ENCODE data around the gene PRSS56.
"Not testable (repeated sequence)": the region's sequence is repeated elsewhere in the genome, so short reads cannot be mapped to it uniquely, and the experiment has no call there.

The PRSS56 gene

GRCh38 chr2:232525791-232526371 lies 5.7 kb downstream of the PRSS56 start, which contains the start of gene CHRND:
CHRND (plus strand) TSS chr2:232526160; CDS start chr2:232526216, 56 bp downstream.
- no peak for DNase-seq (ENCODE audit: low read depth)

- DNase-seq (ENCODE audit: low read depth): no peak
Measured at GRCh38 chr2:232526372-232526941, 6.3 kb downstream of the PRSS56 start.

DNA sequence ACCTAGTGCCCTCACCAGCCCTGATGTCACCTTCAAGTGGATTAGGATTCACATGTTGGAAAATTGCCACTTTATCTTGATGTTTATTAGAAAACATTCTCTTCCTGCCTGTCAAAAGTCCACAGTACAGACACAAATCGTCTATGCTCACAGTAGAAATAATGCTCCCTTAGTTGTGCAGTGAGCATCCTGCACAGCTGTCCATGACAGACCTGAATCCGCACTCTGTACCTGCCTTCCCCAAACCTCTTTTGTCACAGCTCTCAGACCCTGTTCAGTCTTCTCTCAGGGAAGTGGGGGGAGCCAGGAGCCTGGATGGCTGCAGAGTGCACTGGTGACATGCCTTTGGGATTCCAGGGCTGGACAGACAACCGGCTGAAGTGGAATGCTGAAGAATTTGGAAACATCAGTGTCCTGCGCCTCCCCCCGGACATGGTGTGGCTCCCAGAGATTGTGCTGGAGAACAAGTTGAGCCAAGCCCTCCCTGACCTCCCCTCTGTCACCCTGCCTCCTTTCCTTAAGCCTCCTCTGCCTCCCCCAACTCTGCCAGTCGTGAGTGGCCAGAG lies 7.8 kb downstream of the PRSS56 start:
- no peak for DNase-seq (ENCODE audit: low read depth)

DNA sequence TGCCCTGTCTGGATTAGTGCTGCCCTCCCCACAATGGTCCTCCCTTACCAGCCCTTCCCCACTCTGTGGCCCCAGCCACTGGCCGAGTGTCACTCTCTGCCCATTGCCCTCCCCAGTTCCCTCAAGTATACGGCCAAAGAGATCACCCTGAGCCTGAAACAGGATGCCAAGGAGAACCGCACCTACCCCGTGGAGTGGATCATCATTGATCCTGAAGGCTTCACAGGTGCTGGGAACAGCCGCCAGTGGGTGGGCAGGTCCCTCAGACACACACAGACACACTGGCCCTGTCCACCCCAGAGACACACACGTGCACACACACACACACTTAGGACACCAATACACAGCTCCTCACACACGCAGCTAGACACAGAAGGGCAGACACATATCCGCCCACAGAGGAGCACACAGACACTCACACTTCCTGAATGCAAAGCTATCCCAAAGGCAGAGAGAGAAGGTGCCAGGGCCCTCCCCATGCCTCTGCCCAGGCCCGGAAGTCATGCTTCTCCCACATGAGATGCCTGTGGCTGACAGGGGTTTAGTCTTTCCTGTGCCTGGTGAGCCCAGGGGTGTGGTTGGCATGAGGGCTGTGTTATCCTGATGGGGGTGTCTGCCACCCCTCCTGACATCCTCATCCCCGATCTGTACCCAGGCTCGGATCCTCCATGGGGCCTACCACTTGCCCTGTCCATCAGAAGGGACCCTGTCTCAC lies 8.7 kb downstream of the PRSS56 start:
- no peak for DNase-seq (ENCODE audit: low read depth)

DNA sequence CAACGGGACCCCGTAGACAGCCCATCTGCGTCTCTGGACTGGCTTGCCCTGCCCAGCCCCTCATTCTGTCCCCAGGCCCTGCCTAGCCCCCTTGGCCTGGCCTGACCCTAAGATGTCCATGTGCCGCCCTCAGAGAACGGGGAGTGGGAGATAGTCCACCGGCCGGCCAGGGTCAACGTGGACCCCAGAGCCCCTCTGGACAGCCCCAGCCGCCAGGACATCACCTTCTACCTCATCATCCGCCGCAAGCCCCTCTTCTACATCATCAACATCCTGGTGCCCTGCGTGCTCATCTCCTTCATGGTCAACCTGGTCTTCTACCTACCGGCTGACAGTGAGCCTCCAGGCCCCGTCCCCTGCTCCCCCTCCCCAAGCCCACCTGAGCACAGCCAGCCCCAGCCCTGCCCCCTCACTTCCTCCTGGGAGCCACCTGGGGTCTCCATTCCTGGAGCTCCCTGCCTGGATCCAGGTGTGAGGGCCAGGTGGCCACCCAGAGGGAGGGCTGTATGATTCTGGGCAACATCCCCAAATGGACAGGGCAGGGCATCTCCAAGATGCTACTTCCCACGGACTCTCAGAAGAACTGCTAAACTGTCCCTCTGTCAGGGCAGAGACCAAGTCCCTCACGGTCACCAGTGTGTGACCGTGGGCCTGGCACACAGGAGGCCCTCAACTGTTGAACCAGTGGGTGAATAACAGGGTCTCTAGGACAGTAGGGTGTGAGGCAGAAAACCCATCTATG lies 9.8 kb downstream of the PRSS56 start:
- no peak for DNase-seq (ENCODE audit: low read depth)

GRCh38 chr2:232530626-232531260 lies 10.6 kb downstream of the PRSS56 start:
- no peak for DNase-seq (ENCODE audit: low read depth)

- DNase-seq (ENCODE audit: low read depth): no peak
Measured at GRCh38 chr2:232532419-232532818, 12.2 kb downstream of the PRSS56 start.

DNA sequence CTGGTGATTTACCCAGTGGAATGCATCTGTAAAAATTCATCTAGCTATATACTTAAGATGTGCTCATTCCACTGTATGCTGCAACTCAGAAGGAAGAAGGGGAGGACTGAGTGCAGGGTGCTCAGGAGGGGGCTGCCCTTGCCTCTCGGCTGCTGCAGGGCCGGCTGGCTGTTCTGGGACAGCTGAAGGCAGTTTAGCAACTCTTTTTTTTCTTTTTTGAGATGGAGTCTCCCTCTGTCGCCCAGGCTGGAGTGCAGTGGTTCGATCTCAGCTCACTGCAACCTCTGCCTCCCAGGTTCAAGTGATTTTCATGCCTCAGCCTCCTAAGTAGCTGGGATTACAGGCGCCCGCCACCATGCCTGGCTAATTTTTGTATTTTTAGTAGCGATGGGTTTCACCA lies 12.6 kb downstream of the PRSS56 start:
- DNase-seq (ENCODE audit: low read depth): not testable (repeated sequence)

DNA sequence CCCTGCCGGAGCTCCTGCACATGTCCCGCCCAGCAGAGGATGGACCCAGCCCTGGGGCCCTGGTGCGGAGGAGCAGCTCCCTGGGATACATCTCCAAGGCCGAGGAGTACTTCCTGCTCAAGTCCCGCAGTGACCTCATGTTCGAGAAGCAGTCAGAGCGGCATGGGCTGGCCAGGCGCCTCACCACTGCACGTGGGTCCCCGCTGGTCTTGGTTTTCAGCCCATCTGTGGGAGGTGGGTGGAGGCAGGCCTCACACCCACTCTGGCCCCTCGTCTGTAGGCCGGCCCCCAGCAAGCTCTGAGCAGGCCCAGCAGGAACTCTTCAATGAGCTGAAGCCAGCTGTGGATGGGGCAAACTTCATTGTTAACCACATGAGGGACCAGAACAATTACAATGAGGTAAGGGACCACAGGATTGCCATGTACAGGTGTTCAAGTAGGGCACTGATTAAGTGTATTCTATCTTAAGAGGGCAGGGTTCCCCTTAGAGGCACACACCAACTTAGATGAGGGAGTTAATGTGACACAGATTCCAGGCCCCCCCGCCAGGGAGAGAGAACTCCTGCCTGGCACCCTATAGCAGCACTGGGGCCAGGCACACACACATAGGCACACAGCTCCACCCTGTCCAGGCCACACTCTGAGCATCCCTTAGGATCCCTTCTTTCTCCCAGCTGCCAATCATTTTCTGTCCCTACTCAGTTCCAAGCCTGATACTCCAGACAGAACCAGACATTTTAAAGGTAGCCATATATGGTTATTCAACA lies 13.9 kb downstream of the PRSS56 start:
- no peak for DNase-seq (ENCODE audit: low read depth)

GRCh38 chr2:232534940-232535651 lies 14.9 kb downstream of the PRSS56 start:
- no peak for DNase-seq (ENCODE audit: low read depth)

- DNase-seq (ENCODE audit: low read depth): no peak
Measured at GRCh38 chr2:232535761-232536530, 15.8 kb downstream of the PRSS56 start.

DNA sequence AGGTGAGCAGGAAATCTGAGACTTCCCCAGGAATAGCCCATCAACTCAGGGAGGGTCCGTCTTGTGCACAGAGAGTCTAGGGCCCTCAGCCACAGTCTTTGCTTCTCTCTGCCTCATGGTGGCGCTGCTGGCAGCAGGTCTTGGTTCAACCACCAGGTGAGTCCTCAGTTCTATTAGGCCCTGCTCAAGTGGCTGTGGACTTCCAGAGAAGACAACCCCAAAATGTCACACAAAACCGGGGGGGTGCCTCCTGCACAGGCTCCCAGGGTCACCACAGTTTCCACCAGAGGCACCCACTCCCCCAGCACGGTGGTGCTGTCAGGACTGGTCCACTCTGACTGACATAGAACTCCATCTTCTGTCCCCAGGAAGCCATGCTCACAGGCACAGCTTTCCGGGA lies 16.9 kb downstream of the PRSS56 start:
- no peak for DNase-seq (ENCODE audit: low read depth)

DNA sequence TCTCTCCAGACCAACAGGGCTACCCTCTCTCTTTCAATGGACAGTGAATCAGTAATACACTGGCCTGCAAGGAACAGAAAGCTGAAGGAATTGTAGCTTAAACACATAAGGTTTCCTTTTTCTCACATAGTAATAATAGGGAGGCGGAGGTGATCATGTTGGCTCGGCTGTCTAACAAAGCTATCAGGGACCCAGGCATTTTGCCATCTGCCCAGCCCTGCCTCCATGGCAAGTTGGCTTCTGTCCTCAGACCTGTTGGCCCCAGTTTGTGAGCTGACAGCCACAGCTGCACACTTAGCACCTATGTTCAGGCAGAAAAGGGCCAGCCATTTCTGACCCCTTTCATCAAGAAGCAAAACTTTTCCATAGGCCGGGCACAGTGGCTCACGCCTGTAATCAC lies 17.3 kb downstream of the PRSS56 start:
- DNase-seq (ENCODE audit: low read depth): no peak

DNA sequence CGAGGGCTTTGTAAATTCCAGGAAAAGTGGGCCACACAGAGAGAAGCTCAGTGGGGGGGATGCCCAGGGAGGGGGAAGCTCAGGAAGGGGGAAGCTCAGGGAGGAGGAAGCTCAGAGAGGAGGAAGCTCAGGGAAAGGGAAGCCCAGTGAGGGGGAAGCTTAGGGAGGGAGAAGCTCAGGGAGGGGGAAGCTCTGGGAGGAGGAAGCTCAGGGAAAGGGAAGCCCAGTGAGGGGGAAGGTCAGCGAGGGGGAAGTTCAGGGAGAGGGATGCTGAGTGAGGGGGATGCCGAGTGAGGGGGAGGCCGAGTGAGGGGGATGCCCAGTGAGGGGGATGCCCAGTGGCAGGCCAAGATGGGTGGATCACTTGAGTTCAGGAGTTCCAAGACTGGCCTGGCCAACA lies 18.5 kb downstream of the PRSS56 start:
- no peak for DNase-seq (ENCODE audit: low read depth)

GRCh38 chr2:232539298-232540231 lies 19.4 kb downstream of the PRSS56 start, which contains the start of gene CHRNG:
CHRNG (plus strand) TSS chr2:232539692; CDS start chr2:232539748, 56 bp downstream.
- no peak for DNase-seq (ENCODE audit: low read depth)

DNA sequence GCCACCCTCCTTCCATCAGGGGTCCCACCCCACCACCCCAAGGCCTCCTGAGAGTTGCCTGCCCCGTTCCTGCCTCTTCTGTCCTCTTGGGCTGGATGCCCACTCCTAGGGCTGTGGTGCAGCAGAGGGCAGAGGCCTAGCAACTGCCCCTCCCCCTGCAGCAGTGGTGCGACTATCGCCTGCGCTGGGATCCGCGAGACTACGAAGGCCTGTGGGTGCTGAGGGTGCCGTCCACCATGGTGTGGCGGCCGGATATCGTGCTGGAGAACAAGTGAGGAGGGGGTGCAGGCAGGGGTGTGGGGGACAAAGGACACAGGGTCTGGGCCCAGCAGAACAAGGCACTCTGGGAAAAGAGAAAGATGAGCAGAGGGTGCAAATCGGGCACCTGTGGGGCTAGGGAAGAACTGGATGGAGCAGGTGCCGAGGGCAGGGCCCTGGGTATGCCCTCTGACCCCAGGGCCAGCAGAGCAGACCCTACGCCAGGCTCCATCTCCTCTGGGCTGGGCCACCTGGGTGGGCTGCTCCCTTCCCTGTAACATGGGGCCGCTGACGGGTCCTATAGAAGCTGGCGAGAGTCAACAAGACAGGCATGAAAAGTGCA lies 20.4 kb downstream of the PRSS56 start:
- DNase-seq (ENCODE audit: low read depth): no peak

DNA sequence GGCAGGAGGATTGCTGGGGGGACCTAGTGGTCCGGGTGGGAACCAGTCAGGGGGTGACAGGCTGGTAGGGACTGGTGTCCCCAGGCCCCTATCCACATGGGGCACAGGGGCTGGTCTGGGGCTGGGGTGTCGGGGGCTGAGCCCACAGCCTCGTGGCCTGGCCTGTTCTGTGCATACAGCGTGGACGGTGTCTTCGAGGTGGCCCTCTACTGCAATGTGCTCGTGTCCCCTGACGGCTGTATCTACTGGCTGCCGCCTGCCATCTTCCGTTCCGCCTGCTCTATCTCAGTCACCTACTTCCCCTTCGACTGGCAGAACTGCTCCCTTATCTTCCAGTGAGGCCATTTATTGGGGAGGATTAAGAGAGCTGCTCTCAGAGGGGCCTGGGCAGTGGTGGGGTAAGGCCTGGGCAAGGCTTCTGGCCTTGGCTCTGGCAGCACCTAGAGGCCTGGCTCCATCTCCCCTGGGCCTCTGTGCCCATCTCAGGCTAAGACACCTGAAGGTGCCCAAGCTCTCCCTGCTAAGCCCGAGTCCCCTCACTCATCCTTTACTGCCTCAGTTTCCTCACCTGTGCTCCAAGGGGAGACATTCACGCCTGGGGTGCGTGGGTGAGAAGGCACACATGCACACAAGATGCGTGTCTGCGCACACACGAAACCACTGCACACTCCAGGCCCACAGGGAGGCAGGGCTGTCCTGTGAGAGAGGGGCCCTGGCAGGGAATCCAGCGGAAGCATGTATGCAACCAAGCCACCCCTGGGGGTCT lies 21.2 kb downstream of the PRSS56 start:
- DNase-seq (ENCODE audit: low read depth): no peak

Measured in GM04504 (cell line).